Measurements from ENCODE around the gene SPNS3. TPM values are rescaled to one million over a fixed set of nuclear protein-coding genes. Genes with fewer than 3 reads are reported as not detected.

The SPNS3 gene
- total and polyA plus RNA-seq, 2 donors from 2014 or later = 1.4 to 3.7 TPM

- H3K4me3 ChIP-seq (ENCODE audit: low read length in 3 of 3) = no peak overlapping the region
- peaks cover 0 to 8% (median 0%) of the 10 kb centered on the region in 3 donors for H3K36me3 ChIP-seq (ENCODE audit: control insufficient read depth in 2 of 3, insufficient read depth in 3 of 3, low read length in 3 of 3)
- TF ChIP-seq, protein P1, sequence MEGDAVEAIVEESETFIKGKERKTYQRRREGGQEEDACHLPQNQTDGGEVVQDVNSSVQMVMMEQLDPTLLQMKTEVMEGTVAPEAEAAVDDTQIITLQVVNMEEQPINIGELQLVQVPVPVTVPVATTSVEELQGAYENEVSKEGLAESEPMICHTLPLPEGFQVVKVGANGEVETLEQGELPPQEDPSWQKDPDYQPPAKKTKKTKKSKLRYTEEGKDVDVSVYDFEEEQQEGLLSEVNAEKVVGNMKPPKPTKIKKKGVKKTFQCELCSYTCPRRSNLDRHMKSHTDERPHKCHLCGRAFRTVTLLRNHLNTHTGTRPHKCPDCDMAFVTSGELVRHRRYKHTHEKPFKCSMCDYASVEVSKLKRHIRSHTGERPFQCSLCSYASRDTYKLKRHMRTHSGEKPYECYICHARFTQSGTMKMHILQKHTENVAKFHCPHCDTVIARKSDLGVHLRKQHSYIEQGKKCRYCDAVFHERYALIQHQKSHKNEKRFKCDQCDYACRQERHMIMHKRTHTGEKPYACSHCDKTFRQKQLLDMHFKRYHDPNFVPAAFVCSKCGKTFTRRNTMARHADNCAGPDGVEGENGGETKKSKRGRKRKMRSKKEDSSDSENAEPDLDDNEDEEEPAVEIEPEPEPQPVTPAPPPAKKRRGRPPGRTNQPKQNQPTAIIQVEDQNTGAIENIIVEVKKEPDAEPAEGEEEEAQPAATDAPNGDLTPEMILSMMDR (IDR thresholded peaks at IDR 0.05; ENCODE audit: borderline replicate concordance, extremely low read depth, insufficient read depth) = no peak
- no peak overlapping the region for H3K9ac ChIP-seq (ENCODE audit: low read length in 3 of 3)
- peaks cover 0 to 20% (median 18%) of the 10 kb centered on the region in 3 donors for H3K4me1 ChIP-seq (ENCODE audit: control insufficient read depth in 2 of 3, insufficient read depth in 2 of 3, low read depth in 1 of 3, low read length in 3 of 3)
- no peaks in the 10 kb centered on the region for H3K9me3 ChIP-seq (ENCODE audit: control insufficient read depth in 2 of 3, insufficient read depth in 1 of 3, low read length in 3 of 3)
- H3K27ac ChIP-seq (ENCODE audit: low read depth in 2 of 2, low read length in 2 of 2) = peak overlapping the region in 1 of 2 donors; percentile 63
- intact Hi-C loops (cut with DNase I) = no loop called here
- FAIRE-seq (no peak), DNase-seq (peak in 1 of 5 donors; percentile 90)
- no peaks in the 10 kb centered on the region for H3K27me3 ChIP-seq (ENCODE audit: control insufficient read depth, insufficient read depth, low read length)
These were observed 87.3 kb downstream of the SPNS3 start for GRCh38 chr17:4520894-4521600.

GRCh38 chr17:4522661-4523060 is 88.9 kb downstream of the SPNS3 start:
- no peak overlapping the region for H3K9ac ChIP-seq (ENCODE audit: low read length in 3 of 3)
- DNase-seq = peak in 1 of 5 donors; percentile 71
- H3K36me3 ChIP-seq (ENCODE audit: control insufficient read depth in 2 of 3, insufficient read depth in 3 of 3, low read length in 3 of 3) = peaks cover 0 to 13% (median 0%) of the 10 kb centered on the region in 3 donors
- intact Hi-C loops (cut with DNase I) = no loop called here
- H3K4me3 ChIP-seq (ENCODE audit: low read length in 3 of 3) = no peak overlapping the region
- FAIRE-seq = no peak
- peak overlapping the region; percentile 48 to 57 for H3K27ac ChIP-seq (ENCODE audit: low read depth in 2 of 2, low read length in 2 of 2)
- no peaks in the 10 kb centered on the region for H3K27me3 ChIP-seq (ENCODE audit: control insufficient read depth, insufficient read depth, low read length)
- H3K4me1 ChIP-seq (ENCODE audit: control insufficient read depth in 2 of 3, insufficient read depth in 2 of 3, low read depth in 1 of 3, low read length in 3 of 3) = peaks cover 0 to 20% (median 18%) of the 10 kb centered on the region in 3 donors
- no peaks in the 10 kb centered on the region for H3K9me3 ChIP-seq (ENCODE audit: control insufficient read depth in 2 of 3, insufficient read depth in 1 of 3, low read length in 3 of 3)
- TF ChIP-seq, protein P1 (IDR thresholded peaks at IDR 0.05; ENCODE audit: borderline replicate concordance, extremely low read depth, insufficient read depth) = no peak

- Histone ChIP-seq H3K4me3 (ENCODE audit: low read length in 3 of 3) (no peak overlapping the region), H3K9me3 (ENCODE audit: control insufficient read depth in 2 of 3, insufficient read depth in 1 of 3, low read length in 3 of 3) (no peaks in the 10 kb centered on the region), H3K4me1 (ENCODE audit: control insufficient read depth in 2 of 3, insufficient read depth in 2 of 3, low read depth in 1 of 3, low read length in 3 of 3) (peaks cover 0 to 19% (median 18%) of the 10 kb centered on the region in 3 donors), H3K36me3 (ENCODE audit: control insufficient read depth in 2 of 3, insufficient read depth in 3 of 3, low read length in 3 of 3) (peaks cover 0 to 13% (median 0%) of the 10 kb centered on the region in 3 donors), H3K9ac (ENCODE audit: low read length in 3 of 3) (no peak overlapping the region), H3K27me3 (ENCODE audit: control insufficient read depth, insufficient read depth, low read length) (no peaks in the 10 kb centered on the region), H3K27ac (ENCODE audit: low read depth in 2 of 2, low read length in 2 of 2) (no peak overlapping the region)
- TF ChIP-seq, protein P1 (IDR thresholded peaks at IDR 0.05; ENCODE audit: borderline replicate concordance, extremely low read depth, insufficient read depth) = no peak
- DNase-seq = no peak
- FAIRE-seq = no peak
- intact Hi-C loops (cut with DNase I) = no loop called here
These were observed 90.2 kb downstream of the SPNS3 start for GRCh38 chr17:4523946-4524345.
